T-helper 17 cell (primary cell): ENCODE measurements around the gene SND1. TPM values are rescaled to one million over a fixed set of nuclear protein-coding genes. Genes with fewer than 3 reads are reported as not detected.

Source experiments
- ATAC-seq: fragments of 150-1000 bp; cut with Tn5 transposase; 2 replicates; pipeline ENCODE4 v1.10.0; 2021; ENCODE audit warnings: mild to moderate bottlenecking, moderate library complexity
- DNase-seq, 3 donors: peaks; one replicate each; pipeline versions ENCODE4 v3.0.0 to v3.0.0-alpha.2; 2020 to 2021
- H3K9me3 ChIP-seq: one replicate; pipeline ENCODE4 v1.7.0; 2013; ENCODE audit warnings: low read length, mild to moderate bottlenecking; ENCODE audit not compliant: control insufficient read depth, poor library complexity, severe bottlenecking
- H3K27ac Mint-ChIP-seq: one replicate; pipeline ENCODE4 v1.8.0; 2022; ENCODE audit warnings: mild to moderate bottlenecking, moderate library complexity, mixed read lengths
- H3K27me3 Mint-ChIP-seq: one replicate; pipeline ENCODE4 v1.8.0; 2022; ENCODE audit warnings: mixed read lengths
- H3K36me3 Mint-ChIP-seq: one replicate; pipeline ENCODE4 v1.8.0; 2022; ENCODE audit warnings: low read depth, mixed read lengths
- H3K4me1 Mint-ChIP-seq: one replicate; pipeline ENCODE4 v1.8.0; 2022; ENCODE audit warnings: mild to moderate bottlenecking, mixed read lengths
- H3K4me3 Mint-ChIP-seq: one replicate; pipeline ENCODE4 v1.8.0; 2022; ENCODE audit warnings: mild to moderate bottlenecking, moderate library complexity, mixed read lengths
- total RNA-seq, 4 donors: library from RNA in 2 of 4; stranded (reverse) in 2 of 4; gene quantifications; one replicate each; pipeline ENCODE4 v1.2.3 and lab custom pipeline; 2022 to 2026

SND1 gene
- total RNA-seq, 2 donors from 2014 or later: 201 to 208 TPM

DNA sequence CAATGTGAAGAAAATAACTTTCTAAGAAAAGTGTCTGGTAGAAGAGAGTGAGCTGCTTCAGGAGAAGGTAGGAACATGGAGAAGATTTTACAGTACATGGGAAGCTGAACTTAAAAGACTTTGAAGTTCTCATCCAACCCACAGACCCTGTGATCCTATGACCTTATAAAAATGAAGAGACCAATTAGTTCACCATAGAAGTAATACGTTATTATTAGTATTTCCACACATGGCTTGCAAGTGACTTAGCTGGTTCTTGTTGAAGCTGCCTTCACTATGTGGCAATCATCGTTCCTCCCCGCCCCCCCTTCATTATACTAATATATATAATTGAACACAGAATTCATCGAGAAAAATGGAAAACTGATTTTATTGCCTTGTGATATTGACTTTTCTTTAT is 129.1 kb downstream of the SND1 start:
- Mint-ChIP-seq H3K4me3 (no peak overlapping the region), H3K4me1 (peaks cover 37% of the 10 kb centered on the region)

DNA sequence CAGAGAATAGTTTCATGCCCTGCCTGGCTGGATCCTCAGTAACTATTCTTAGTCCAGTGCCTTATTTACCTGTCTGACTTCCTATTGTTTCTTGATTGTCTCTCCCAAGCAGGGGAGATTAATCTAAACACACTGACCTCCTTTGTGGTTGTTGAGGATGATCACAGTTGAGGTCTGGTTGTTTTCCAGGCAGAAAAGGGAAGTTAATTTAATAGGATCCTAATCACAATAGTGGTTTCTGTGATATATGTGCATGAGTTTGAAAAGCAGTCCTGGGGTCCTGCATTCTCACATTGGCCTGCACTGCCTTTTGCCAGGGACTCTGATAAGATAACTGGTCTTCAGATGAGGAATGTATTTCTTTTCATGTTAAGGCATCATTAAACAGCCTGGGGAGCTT is 130.1 kb downstream of the SND1 start:
- H3K27me3 Mint-ChIP-seq: no peaks in the 10 kb centered on the region
- no peak overlapping the region for H3K27ac Mint-ChIP-seq
- ATAC-seq (no peak), DNase-seq (no peak)
- H3K4me1 Mint-ChIP-seq: peaks cover 38% of the 10 kb centered on the region
- H3K9me3 ChIP-seq: no peaks in the 10 kb centered on the region
- H3K4me3 Mint-ChIP-seq: no peak overlapping the region
- H3K36me3 Mint-ChIP-seq: peaks cover 3% of the 10 kb centered on the region

More for the DNA sequence above, 129.1 kb downstream of the SND1 start:
- H3K36me3 Mint-ChIP-seq: peaks cover 3% of the 10 kb centered on the region
- no peaks in the 10 kb centered on the region for H3K9me3 ChIP-seq
- no peak overlapping the region for H3K27ac Mint-ChIP-seq
- H3K27me3 Mint-ChIP-seq: no peaks in the 10 kb centered on the region
- ATAC-seq (no peak), DNase-seq (no peak)

DNA sequence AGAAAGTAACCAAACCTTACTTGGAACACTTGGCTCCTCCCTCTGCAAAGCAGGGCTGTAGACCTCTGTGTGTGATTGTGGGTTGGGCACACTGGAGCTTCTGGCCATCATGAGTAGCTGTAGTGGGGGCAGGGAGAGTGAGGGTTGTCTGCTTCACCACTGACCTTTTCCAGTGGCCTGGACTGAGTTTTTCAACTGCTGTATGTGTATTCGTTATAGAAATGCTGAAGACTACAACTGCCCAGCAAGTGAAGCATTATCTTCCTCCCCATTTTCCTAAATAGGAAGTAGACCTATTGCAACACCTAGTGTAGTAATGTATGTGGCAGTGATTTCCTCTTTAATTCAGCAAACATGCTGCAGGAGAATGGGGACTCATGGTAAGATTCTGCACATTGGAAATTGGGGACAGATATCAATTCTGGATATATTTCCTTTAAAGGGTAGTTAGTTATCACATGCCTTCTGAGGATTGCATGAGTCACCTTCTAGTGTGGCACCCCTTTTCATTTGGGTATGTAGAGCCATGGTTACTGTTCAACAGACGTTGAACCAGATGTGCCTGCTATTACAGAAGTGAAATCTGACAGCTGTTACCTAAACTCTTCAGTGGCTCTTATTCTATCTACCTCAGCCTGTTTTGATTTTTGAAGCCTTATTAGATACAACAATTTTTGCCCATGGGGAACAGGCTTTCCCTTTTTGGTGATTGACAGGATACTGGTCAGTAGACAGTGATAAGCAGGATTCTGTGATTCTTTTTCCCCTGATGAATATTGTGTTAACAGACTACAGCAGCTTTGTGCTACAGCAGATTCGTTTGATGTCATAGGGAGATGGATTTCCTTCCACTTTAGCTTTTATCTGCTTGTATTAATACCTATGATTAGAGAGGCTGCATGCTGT is 130.9 kb downstream of the SND1 start:
- no peak for DNase-seq
- no peaks in the 10 kb centered on the region for H3K9me3 ChIP-seq
- peaks cover 3% of the 10 kb centered on the region for H3K36me3 Mint-ChIP-seq
- H3K27ac Mint-ChIP-seq: no peak overlapping the region
- no peaks in the 10 kb centered on the region for H3K27me3 Mint-ChIP-seq
- H3K4me1 Mint-ChIP-seq: peaks cover 39% of the 10 kb centered on the region
- ATAC-seq: peak; percentile 27
- no peak overlapping the region for H3K4me3 Mint-ChIP-seq

DNA sequence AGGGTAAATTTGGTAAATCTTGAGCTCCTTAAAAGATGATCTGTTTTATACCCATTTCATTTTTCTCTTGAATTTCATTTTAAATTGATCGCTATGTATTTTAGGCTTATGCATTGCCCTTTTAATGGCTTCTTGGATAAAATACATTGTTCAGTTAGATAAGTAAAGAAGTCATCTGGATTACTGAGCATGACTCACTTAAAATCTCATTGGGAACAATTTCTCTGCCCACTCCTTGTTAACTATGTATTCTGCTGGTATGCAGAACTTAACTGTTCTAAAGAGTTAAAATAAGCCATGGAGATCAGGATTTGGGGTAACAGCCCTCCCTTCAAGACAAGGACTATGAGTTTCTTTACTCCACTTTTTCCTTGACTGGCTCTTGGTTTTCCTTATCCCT is 134.2 kb downstream of the SND1 start:
- peak overlapping the region; percentile 5 for H3K27ac Mint-ChIP-seq
- H3K27me3 Mint-ChIP-seq: no peaks in the 10 kb centered on the region
- ATAC-seq: no peak
- H3K36me3 Mint-ChIP-seq: peaks cover 3% of the 10 kb centered on the region
- no peak for DNase-seq
- H3K4me3 Mint-ChIP-seq: no peak overlapping the region
- peaks cover 40% of the 10 kb centered on the region for H3K4me1 Mint-ChIP-seq
- no peaks in the 10 kb centered on the region for H3K9me3 ChIP-seq

DNA sequence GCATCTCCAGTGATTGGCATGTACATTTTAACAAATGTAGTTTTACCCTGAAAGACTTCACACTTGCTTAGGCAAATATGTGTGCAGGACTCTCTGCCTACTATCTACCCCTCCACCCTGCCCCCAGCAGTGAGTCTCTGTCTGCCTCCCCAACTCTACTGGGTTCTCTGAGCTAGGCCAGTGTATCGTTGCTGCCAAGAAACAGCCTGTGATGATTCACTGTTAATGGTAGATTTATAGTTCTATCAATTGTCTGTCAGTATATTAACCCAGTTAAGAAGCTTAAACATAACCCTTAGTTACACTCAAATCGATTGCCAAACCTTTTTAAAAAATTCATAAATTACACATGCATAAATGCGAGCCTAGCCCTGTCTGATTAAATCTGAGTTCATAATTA is 137.0 kb downstream of the SND1 start:
- ATAC-seq: no peak
- H3K4me3 Mint-ChIP-seq: no peak overlapping the region
- no peaks in the 10 kb centered on the region for H3K9me3 ChIP-seq
- H3K36me3 Mint-ChIP-seq: peaks cover 2% of the 10 kb centered on the region
- DNase-seq: no peak
- H3K27me3 Mint-ChIP-seq: no peaks in the 10 kb centered on the region
- H3K4me1 Mint-ChIP-seq: peaks cover 47% of the 10 kb centered on the region
- no peak overlapping the region for H3K27ac Mint-ChIP-seq

DNA sequence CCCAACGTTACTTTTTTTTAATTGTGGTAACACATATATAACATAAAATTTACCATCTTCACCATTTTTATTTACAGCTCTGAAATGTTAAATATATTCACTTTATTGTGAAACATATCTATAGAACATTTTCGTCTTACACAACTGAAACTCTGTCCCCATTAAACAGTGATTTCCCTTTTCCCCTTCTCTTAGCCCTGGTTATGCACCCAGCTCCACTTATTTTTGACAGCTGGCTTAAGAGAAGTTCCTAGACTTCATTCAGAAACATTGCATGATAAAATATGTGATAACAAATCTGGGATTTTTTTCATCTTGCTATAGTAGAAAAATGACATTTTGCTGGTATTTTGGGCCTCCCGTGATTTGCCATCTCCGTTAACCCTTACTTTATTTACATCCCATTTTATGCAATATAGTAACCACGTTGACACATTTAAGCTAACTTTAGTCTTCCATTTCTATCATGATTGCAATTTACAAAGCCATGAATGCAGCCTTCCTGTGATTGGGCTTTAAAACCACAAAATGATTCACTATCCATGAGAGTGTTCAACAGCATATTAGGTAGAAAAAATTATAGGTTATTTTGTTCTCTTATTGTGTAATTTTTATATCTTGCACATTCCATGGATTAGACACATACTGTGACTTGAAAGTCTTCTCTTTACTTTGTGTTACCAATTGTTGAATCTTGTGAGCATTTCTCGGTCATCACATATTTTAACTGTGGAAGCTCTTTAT is 139.6 kb downstream of the SND1 start:
- no peaks in the 10 kb centered on the region for H3K9me3 ChIP-seq
- no peak overlapping the region for H3K4me3 Mint-ChIP-seq
- H3K36me3 Mint-ChIP-seq: no peaks in the 10 kb centered on the region
- no peak for ATAC-seq
- no peak overlapping the region for H3K27ac Mint-ChIP-seq
- no peak for DNase-seq
- no peaks in the 10 kb centered on the region for H3K27me3 Mint-ChIP-seq
- peaks cover 47% of the 10 kb centered on the region for H3K4me1 Mint-ChIP-seq

DNA sequence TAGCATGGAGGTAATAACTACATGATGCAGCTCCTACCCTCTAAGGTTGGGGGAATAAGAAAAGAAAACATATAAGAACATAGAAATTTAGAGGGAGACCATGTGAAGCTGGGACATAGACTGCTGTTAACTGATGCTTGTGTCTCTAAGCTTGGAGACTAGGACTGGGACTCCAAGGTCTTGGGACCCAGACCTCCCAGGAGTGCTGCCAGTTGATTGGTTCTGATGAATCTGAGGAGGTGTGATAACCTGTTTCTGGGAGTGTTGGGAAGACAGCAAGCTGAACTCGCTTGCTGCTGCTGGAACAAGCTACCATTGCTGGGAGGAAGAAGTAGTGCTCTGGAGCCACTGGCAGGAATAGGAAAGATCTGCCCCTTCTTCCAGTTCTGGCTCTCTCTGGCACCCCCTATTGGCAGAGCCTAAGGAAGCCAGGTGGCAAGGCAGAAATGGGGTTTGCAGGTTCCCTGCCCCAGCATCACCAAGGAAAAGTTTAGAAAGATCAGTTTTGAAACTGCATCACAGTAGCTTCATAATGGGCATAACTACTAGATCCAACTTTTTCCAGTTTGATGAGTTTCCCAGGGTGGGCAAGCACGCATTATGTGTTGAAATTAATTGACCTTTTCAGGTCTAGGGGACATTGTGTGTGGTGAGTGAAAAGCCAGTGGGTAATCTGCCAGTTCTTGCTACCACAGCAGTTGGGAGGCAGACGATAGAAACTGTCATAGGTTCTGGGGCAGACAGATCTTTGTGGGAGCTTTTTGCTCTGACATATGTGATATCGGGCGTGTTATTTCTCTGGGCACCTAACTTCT is 140.7 kb downstream of the SND1 start:
- ATAC-seq (no peak), DNase-seq (peak in 1 of 3 donors; percentile 6)
- H3K4me3 Mint-ChIP-seq: no peak overlapping the region
- no peaks in the 10 kb centered on the region for H3K36me3 Mint-ChIP-seq
- H3K27me3 Mint-ChIP-seq: no peaks in the 10 kb centered on the region
- H3K27ac Mint-ChIP-seq: no peak overlapping the region
- H3K9me3 ChIP-seq: no peaks in the 10 kb centered on the region
- H3K4me1 Mint-ChIP-seq: peaks cover 41% of the 10 kb centered on the region

DNA sequence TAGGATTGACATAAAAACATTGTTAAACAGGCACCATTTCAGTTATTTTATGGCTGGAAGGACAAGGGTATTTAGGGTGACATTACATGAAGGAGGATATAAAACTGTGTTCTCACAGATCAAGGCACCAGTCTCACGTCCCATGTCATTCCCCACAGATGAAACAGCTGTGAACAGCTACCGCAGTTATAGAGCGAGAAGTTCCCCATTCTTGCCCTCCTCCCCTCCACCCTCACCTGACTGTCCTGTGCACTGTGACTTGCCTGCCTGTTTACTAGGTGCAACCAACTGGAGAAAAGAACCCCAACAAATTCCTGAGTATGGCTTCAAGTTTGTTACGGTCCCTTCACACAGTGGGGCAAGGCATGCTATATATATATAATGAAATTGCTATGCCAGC is 141.6 kb downstream of the SND1 start:
- H3K4me3 Mint-ChIP-seq: no peak overlapping the region
- peaks cover 47% of the 10 kb centered on the region for H3K4me1 Mint-ChIP-seq
- H3K9me3 ChIP-seq: no peaks in the 10 kb centered on the region
- DNase-seq (no peak), ATAC-seq (peak; percentile 54)
- no peaks in the 10 kb centered on the region for H3K27me3 Mint-ChIP-seq
- H3K36me3 Mint-ChIP-seq: no peaks in the 10 kb centered on the region
- H3K27ac Mint-ChIP-seq: no peak overlapping the region

DNA sequence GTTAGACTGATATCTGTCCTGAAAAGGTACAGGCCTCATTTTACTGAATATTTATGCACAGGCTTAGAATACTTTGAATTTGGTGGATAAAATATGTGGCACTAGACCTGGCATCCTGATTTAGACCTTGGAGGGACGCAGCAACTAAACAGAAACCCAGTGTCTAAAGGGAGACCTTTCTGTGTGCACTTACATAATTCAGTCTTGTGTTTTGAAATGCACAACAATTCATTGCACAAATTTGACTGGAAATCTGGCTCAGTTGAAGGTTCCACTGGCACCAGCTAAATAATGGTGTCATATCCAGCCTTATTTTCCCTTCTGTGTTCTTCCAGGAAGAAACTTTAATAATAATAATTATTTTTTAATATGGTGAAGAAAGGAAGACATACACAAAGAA is 142.1 kb downstream of the SND1 start:
- no peaks in the 10 kb centered on the region for H3K9me3 ChIP-seq
- no peak overlapping the region for H3K27ac Mint-ChIP-seq
- no peak overlapping the region for H3K4me3 Mint-ChIP-seq
- ATAC-seq: no peak
- no peak for DNase-seq
- no peaks in the 10 kb centered on the region for H3K36me3 Mint-ChIP-seq
- H3K27me3 Mint-ChIP-seq: no peaks in the 10 kb centered on the region
- peaks cover 44% of the 10 kb centered on the region for H3K4me1 Mint-ChIP-seq

DNA sequence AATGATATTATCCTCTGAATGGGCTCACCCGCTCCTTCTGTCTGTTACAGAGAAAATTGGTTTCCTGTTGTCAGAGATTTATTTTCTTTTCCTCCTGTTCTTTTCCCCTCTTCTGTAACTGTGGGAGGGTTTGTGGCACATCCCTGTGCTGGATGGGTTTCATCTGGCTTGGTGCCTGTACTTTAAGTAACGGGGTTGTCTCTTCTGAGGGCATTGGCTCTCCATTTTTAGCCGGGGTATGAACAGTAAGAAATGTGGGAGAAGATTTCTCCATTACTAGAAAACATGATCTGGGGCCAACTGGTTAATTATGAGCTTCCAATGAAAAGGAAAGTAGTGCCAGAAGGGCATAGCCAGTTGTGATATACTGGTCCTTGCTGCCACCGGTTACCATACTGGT is 142.6 kb downstream of the SND1 start:
- Mint-ChIP-seq H3K27me3 (no peaks in the 10 kb centered on the region), H3K4me1 (peaks cover 47% of the 10 kb centered on the region), H3K36me3 (no peaks in the 10 kb centered on the region), H3K4me3 (no peak overlapping the region), H3K27ac (no peak overlapping the region)
- no peaks in the 10 kb centered on the region for H3K9me3 ChIP-seq
- ATAC-seq: no peak
- no peak for DNase-seq

DNA sequence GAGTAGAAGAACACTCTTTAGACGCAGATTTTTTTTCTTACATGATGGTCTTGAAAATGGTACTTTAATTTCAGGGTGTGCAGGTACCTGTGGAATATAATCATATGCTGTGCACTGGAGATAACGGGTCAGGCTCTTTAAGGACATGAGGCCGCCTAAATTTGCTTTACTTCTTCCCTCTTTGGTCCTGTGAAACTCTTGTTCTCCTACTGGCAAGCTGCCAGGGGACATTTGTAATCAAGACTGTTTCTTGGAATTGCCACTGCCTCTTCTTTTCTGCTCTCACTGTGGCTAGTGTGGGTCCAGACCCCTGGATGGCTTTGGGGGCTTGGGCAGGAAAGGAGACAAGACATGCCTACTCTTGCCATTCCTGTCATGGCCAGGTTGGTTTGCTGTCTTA is 146.0 kb downstream of the SND1 start:
- Mint-ChIP-seq H3K36me3 (no peaks in the 10 kb centered on the region), H3K4me3 (no peak overlapping the region), H3K4me1 (peaks cover 43% of the 10 kb centered on the region), H3K27ac (no peak overlapping the region), H3K27me3 (no peaks in the 10 kb centered on the region)
- DNase-seq (no peak), ATAC-seq (no peak)
- H3K9me3 ChIP-seq: no peaks in the 10 kb centered on the region

DNA sequence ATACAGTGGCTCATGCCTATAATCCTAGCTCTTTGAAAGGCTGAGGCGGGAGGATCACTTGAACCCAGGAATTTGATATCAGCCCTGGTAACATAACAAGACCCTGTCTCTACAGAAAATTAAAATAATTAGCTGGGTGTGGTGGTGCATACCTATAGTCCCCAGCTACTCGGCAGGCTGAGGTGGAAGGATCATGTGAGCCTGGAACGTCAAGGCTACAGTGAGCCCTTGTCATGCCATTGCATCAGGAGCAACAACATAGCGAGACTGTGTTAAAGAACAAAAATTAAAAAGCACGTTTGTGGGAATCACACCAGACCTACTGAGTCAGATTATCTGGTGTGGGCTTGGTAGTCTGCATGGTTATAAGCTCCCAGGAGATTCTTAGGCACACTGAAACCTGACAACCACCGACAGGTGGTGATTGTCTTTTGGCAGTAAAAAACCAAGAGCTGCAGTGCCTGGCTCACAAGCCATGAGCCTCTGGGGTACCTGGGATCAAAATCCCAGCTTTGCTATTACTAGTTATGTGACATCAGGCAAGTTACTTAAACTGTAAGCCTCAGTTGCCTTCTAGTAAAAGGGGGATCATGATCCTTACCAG is 146.9 kb downstream of the SND1 start:
- peaks cover 37% of the 10 kb centered on the region for H3K4me1 Mint-ChIP-seq
- ATAC-seq (no peak), DNase-seq (no peak)
- H3K36me3 Mint-ChIP-seq: no peaks in the 10 kb centered on the region
- H3K27ac Mint-ChIP-seq: no peak overlapping the region
- no peak overlapping the region for H3K4me3 Mint-ChIP-seq
- H3K9me3 ChIP-seq: no peaks in the 10 kb centered on the region
- no peaks in the 10 kb centered on the region for H3K27me3 Mint-ChIP-seq
